ENCODE results near the gene DSG2.

DSG2 gene

GRCh38 chr18:31548853-31549252, 50.9 kb downstream of the DSG2 start:
- H3K79me2 ChIP-seq (ENCODE audit: insufficient read depth, low read length), result no peaks in the 10 kb centered on the region
- H3K9me3 ChIP-seq (ENCODE audit: insufficient read depth, low read length, severe bottlenecking), result no peaks in the 10 kb centered on the region
- ATAC-seq (ENCODE audit: insufficient read depth, low read depth) (no peak), DNase-seq (no peak)
- H3K27ac ChIP-seq (ENCODE audit: low read length), result no peak overlapping the region
- no peak overlapping the region for H2AFZ ChIP-seq (ENCODE audit: low read depth, low read length)
- no peak overlapping the region for H3K9ac ChIP-seq (ENCODE audit: low read depth, low read length)
- peaks cover 8% of the 10 kb centered on the region for H3K27me3 ChIP-seq (ENCODE audit: insufficient read depth, low read length, poor library complexity)
- H3K4me1 ChIP-seq (ENCODE audit: insufficient read depth, low read length), result no peaks in the 10 kb centered on the region
- H3K4me2 ChIP-seq (ENCODE audit: insufficient read depth, low read length), result no peak overlapping the region
- no peaks in the 10 kb centered on the region for H3K36me3 ChIP-seq (ENCODE audit: insufficient read depth, low read length)
- TF ChIP-seq, protein P1, sequence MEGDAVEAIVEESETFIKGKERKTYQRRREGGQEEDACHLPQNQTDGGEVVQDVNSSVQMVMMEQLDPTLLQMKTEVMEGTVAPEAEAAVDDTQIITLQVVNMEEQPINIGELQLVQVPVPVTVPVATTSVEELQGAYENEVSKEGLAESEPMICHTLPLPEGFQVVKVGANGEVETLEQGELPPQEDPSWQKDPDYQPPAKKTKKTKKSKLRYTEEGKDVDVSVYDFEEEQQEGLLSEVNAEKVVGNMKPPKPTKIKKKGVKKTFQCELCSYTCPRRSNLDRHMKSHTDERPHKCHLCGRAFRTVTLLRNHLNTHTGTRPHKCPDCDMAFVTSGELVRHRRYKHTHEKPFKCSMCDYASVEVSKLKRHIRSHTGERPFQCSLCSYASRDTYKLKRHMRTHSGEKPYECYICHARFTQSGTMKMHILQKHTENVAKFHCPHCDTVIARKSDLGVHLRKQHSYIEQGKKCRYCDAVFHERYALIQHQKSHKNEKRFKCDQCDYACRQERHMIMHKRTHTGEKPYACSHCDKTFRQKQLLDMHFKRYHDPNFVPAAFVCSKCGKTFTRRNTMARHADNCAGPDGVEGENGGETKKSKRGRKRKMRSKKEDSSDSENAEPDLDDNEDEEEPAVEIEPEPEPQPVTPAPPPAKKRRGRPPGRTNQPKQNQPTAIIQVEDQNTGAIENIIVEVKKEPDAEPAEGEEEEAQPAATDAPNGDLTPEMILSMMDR (IDR thresholded peaks at IDR 0.05; ENCODE audit: borderline replicate concordance, extremely low read depth, low read length, poor library complexity, severe bottlenecking), result no peak
- TF ChIP-seq EZH2 (IDR thresholded peaks at IDR 0.05; ENCODE audit: borderline replicate concordance, low read depth, low read length, severe bottlenecking), result no peak
- no peaks in the 10 kb centered on the region for H4K20me1 ChIP-seq (ENCODE audit: insufficient read depth, low read length)
- no peak overlapping the region for H3K4me3 ChIP-seq (ENCODE audit: low read depth in 1 of 2, low read length in 2 of 2)

DNA sequence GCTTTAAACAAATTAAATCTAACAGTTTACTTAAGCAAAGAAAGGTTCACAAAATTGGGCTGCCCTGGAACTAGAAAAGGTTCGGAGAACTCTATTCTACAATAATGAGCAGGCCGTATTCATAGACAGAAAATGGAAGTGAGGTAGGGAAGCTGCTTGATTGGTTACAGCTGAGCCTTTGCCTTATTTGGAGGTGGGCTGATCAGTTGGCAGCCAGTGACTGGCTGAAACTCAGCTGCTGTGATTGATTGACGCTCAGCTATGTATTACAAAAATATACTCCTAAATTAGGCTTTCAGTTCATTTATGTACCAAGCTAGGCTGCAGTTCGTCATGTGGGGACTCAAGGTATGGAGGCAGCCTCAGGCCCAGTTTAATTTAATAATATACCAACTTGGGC, 51.4 kb downstream of the DSG2 start:
- Histone ChIP-seq H3K4me2 (ENCODE audit: insufficient read depth, low read length) (no peak overlapping the region), H3K79me2 (ENCODE audit: insufficient read depth, low read length) (no peaks in the 10 kb centered on the region), H3K27me3 (ENCODE audit: insufficient read depth, low read length, poor library complexity) (peaks cover 8% of the 10 kb centered on the region), H3K4me3 (ENCODE audit: low read depth in 1 of 2, low read length in 2 of 2) (no peak overlapping the region), H4K20me1 (ENCODE audit: insufficient read depth, low read length) (no peaks in the 10 kb centered on the region), H2AFZ (ENCODE audit: low read depth, low read length) (no peak overlapping the region), H3K9me3 (ENCODE audit: insufficient read depth, low read length, severe bottlenecking) (no peaks in the 10 kb centered on the region), H3K9ac (ENCODE audit: low read depth, low read length) (no peak overlapping the region), H3K4me1 (ENCODE audit: insufficient read depth, low read length) (no peaks in the 10 kb centered on the region), H3K27ac (ENCODE audit: low read length) (no peak overlapping the region), H3K36me3 (ENCODE audit: insufficient read depth, low read length) (no peaks in the 10 kb centered on the region)
- no peak for TF ChIP-seq EZH2 (IDR thresholded peaks at IDR 0.05; ENCODE audit: borderline replicate concordance, low read depth, low read length, severe bottlenecking)
- TF ChIP-seq, protein P1 (IDR thresholded peaks at IDR 0.05; ENCODE audit: borderline replicate concordance, extremely low read depth, low read length, poor library complexity, severe bottlenecking), result no peak
- ATAC-seq (ENCODE audit: insufficient read depth, low read depth), result no peak
- DNase-seq, result no peak

- Histone ChIP-seq H3K27me3 (ENCODE audit: insufficient read depth, low read length, poor library complexity) (peaks cover 8% of the 10 kb centered on the region), H4K20me1 (ENCODE audit: insufficient read depth, low read length) (no peaks in the 10 kb centered on the region), H3K27ac (ENCODE audit: low read length) (no peak overlapping the region), H3K79me2 (ENCODE audit: insufficient read depth, low read length) (no peaks in the 10 kb centered on the region), H3K9me3 (ENCODE audit: insufficient read depth, low read length, severe bottlenecking) (no peaks in the 10 kb centered on the region), H2AFZ (ENCODE audit: low read depth, low read length) (no peak overlapping the region), H3K4me3 (ENCODE audit: low read depth in 1 of 2, low read length in 2 of 2) (no peak overlapping the region), H3K4me2 (ENCODE audit: insufficient read depth, low read length) (no peak overlapping the region), H3K4me1 (ENCODE audit: insufficient read depth, low read length) (no peaks in the 10 kb centered on the region), H3K9ac (ENCODE audit: low read depth, low read length) (no peak overlapping the region), H3K36me3 (ENCODE audit: insufficient read depth, low read length) (no peaks in the 10 kb centered on the region)
- DNase-seq, result no peak
- no peak for ATAC-seq (ENCODE audit: insufficient read depth, low read depth)
- TF ChIP-seq EZH2 (IDR thresholded peaks at IDR 0.05; ENCODE audit: borderline replicate concordance, low read depth, low read length, severe bottlenecking), result no peak
- TF ChIP-seq, protein P1 (IDR thresholded peaks at IDR 0.05; ENCODE audit: borderline replicate concordance, extremely low read depth, low read length, poor library complexity, severe bottlenecking), result no peak
Observed at GRCh38 chr18:31551883-31552282, 53.9 kb downstream of the DSG2 start.

- H3K4me3 ChIP-seq (ENCODE audit: low read depth in 1 of 2, low read length in 2 of 2), result no peak overlapping the region
- no peaks in the 10 kb centered on the region for H3K4me1 ChIP-seq (ENCODE audit: insufficient read depth, low read length)
- H3K4me2 ChIP-seq (ENCODE audit: insufficient read depth, low read length), result no peak overlapping the region
- TF ChIP-seq, protein P1 (IDR thresholded peaks at IDR 0.05; ENCODE audit: borderline replicate concordance, extremely low read depth, low read length, poor library complexity, severe bottlenecking), result no peak
- TF ChIP-seq EZH2 (IDR thresholded peaks at IDR 0.05; ENCODE audit: borderline replicate concordance, low read depth, low read length, severe bottlenecking), result no peak
- no peak overlapping the region for H3K9ac ChIP-seq (ENCODE audit: low read depth, low read length)
- H4K20me1 ChIP-seq (ENCODE audit: insufficient read depth, low read length), result no peaks in the 10 kb centered on the region
- ATAC-seq (ENCODE audit: insufficient read depth, low read depth) (no peak), DNase-seq (no peak)
- no peak overlapping the region for H2AFZ ChIP-seq (ENCODE audit: low read depth, low read length)
- no peaks in the 10 kb centered on the region for H3K36me3 ChIP-seq (ENCODE audit: insufficient read depth, low read length)
- H3K27ac ChIP-seq (ENCODE audit: low read length), result no peak overlapping the region
- no peaks in the 10 kb centered on the region for H3K9me3 ChIP-seq (ENCODE audit: insufficient read depth, low read length, severe bottlenecking)
- no peaks in the 10 kb centered on the region for H3K79me2 ChIP-seq (ENCODE audit: insufficient read depth, low read length)
- peaks cover 7% of the 10 kb centered on the region for H3K27me3 ChIP-seq (ENCODE audit: insufficient read depth, low read length, poor library complexity)
Observed at GRCh38 chr18:31553800-31554199, 55.8 kb downstream of the DSG2 start.
